ENCODE data around the gene NGFR. TPM values are rescaled to one million over a fixed set of nuclear protein-coding genes. Genes with fewer than 3 reads are reported as not detected.

The NGFR gene
- total RNA-seq, 1 experiment from 2014 or later: 60.6 TPM

DNA sequence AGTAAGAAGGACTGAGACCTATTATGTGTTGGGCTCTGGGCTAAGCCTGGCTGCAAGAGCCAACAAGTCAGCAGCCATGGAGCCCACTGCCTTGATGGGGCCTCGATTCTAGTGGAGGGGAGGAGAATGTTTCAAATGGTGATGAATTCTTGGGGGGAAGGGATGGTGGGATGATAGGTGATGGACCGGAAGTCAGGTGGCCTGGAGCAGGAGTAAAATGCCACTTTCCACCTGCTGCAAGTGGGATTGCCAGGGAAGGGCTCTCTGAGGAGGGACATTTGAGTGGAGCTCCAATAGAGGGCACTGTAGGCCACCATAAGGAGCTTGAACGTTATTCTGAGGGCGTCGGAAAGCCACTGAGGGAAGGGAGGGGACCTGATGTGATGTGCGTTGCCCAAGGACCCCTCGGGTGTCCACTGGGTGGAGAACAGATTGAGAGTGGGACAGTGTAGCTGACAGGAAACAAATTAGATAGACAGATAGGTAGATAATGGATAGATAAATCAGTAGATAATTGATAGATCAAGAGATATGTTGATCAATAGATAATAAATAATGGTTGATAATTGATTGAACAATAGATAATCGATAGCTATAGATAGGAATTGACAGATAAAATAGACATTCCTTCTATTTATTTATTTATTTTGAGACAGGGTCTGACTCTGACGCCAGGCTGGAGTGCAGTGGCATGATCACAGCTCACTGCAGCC is 62.4 kb downstream of the NGFR start:
- H3K36me3 ChIP-seq (ENCODE audit: insufficient read depth, low read length, poor library complexity, severe bottlenecking): no peaks in the 10 kb centered on the region
- no peaks in the 10 kb centered on the region for H3K27me3 ChIP-seq (replicated peaks; ENCODE audit: insufficient read depth, low read depth, low read length, poor library complexity)
- TF ChIP-seq, protein P1, sequence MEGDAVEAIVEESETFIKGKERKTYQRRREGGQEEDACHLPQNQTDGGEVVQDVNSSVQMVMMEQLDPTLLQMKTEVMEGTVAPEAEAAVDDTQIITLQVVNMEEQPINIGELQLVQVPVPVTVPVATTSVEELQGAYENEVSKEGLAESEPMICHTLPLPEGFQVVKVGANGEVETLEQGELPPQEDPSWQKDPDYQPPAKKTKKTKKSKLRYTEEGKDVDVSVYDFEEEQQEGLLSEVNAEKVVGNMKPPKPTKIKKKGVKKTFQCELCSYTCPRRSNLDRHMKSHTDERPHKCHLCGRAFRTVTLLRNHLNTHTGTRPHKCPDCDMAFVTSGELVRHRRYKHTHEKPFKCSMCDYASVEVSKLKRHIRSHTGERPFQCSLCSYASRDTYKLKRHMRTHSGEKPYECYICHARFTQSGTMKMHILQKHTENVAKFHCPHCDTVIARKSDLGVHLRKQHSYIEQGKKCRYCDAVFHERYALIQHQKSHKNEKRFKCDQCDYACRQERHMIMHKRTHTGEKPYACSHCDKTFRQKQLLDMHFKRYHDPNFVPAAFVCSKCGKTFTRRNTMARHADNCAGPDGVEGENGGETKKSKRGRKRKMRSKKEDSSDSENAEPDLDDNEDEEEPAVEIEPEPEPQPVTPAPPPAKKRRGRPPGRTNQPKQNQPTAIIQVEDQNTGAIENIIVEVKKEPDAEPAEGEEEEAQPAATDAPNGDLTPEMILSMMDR (conservative IDR thresholded peaks at IDR 0.05; ENCODE audit: low read depth, low read length): peak; percentile 75
- TF ChIP-seq EZH2 (IDR thresholded peaks at IDR 0.05; ENCODE audit: borderline replicate concordance, low read depth, low read length, poor library complexity, severe bottlenecking): no peak
- intact Hi-C loops (cut with micrococcal nuclease; ENCODE audit: unreplicated experiment): loop anchor here (2.0 kb wide), 2 partner anchors 61 to 149 kb away; no protein-coding TSS in a partner anchor
- CTCF ChIA-PET: interaction anchor here (0.6 to 2.9 kb wide), 13 partner anchors 8 to 440 kb away, joined by 3 to 26 read pairs (median 5); partner anchors contain the start of genes PHB1 and SLC35B1
- no peak overlapping the region for H3K27ac ChIP-seq (ENCODE audit: low read depth, low read length, poor library complexity, severe bottlenecking)
- H3K4me3 ChIP-seq (ENCODE audit: low read depth, low read length, poor library complexity, severe bottlenecking): no peak overlapping the region
- BruUV-seq (replicated peaks): no TSS peak
- H3K4me1 ChIP-seq (ENCODE audit: insufficient read depth, low read length, poor library complexity, severe bottlenecking): peaks cover 4% of the 10 kb centered on the region
- peak; percentile 81 for DNase-seq (ENCODE audit: low spot score)
- no peaks in the 10 kb centered on the region for H3K9me3 ChIP-seq (ENCODE audit: low read depth, low read length, poor library complexity, severe bottlenecking)
- POLR2A ChIA-PET (ENCODE audit: low non-redundant PET): no interaction called here

Small RNA genes within 50 kb of the gene (microRNA-seq; reads per million reads assigned to microRNA genes)
- gene MIR6165: not detected

Other genes with a start within 250 kb of the NGFR start
- gene ZNF652, start 133.0 kb upstream of the NGFR start, total RNA-seq (2021): 32.1 and 41.5 TPM in 2 replicates
- gene PHB1, start 80.4 kb upstream of the NGFR start, total RNA-seq (2021): 430 and 451 TPM in 2 replicates
- gene NXPH3, start 80.6 kb downstream of the NGFR start, total RNA-seq (2021): 0.21 and 0.46 TPM in 2 replicates
- 53.4 and 66.6 TPM in 2 replicates for gene SPOP, start 182.8 kb downstream of the NGFR start, total RNA-seq (2021)
- gene SLC35B1, start 212.7 kb downstream of the NGFR start, total RNA-seq (2021): 104 and 106 TPM in 2 replicates